Gastrocnemius medialis (tissue), 4 donors: ENCODE data around the gene PLEKHN1.

Source experiments
- CTCF ChIP-seq, 5 experiments: fragments of 450-650 bp in 3 of 5; fragments of 200-600 bp in 2 of 5; sonication (generic) in 2 of 5; IDR thresholded peaks in 4 of 5; conservative IDR thresholded peaks in 1 of 5; 1 replicate in 4 of 5; 2 replicates in 1 of 5; pipeline ENCODE4 v1.5.1; 2016 to 2019; ENCODE audit warnings: antibody characterized with exemption in 5 of 5, mild to moderate bottlenecking in 3 of 5, moderate library complexity in 3 of 5
- POLR2A ChIP-seq, 2 donors: fragments of 450-650 bp; IDR thresholded peaks; one replicate each; pipeline ENCODE4 v1.6.1; 2017; ENCODE audit warnings: antibody characterized with exemption in 2 of 2, mild to moderate bottlenecking in 2 of 2, moderate library complexity in 2 of 2

- TF ChIP-seq CTCF (IDR thresholded peaks at IDR 0.05 in 4 of 5, conservative IDR thresholded peaks at IDR 0.05 in 1 of 5): no peak
- TF ChIP-seq POLR2A (IDR thresholded peaks at IDR 0.05): no peak
Measured at GRCh38 chr1:954927-955326, 11.4 kb upstream of the PLEKHN1 start.
